Colonic mucosa (tissue), 4 donors: ENCODE results near the gene AFG3L2. TPM values are rescaled to one million over a fixed set of nuclear protein-coding genes. Genes with fewer than 3 reads are reported as not detected.

Source experiments
- DNase-seq: peaks from one replicate; pipeline ENCODE4 v3.0.0-alpha.2; 2020
- H3K27ac ChIP-seq: fragments of 200-600 bp; one replicate; pipeline ENCODE4 v1.8.0; 2021
- H3K27me3 ChIP-seq: fragments of 200-600 bp; one replicate; pipeline ENCODE4 v1.8.0; 2021
- H3K36me3 ChIP-seq: fragments of 200-600 bp; one replicate; pipeline ENCODE4 v1.8.0; 2021
- H3K4me1 ChIP-seq: fragments of 200-600 bp; one replicate; pipeline ENCODE4 v1.8.0; 2021; ENCODE audit warnings: mild to moderate bottlenecking
- H3K4me3 ChIP-seq: fragments of 200-600 bp; one replicate; pipeline ENCODE4 v1.8.0; 2021
- H3K9ac ChIP-seq, 2 donors: one replicate each; pipeline ENCODE4 v1.7.0; 2013; ENCODE audit warnings: control low read depth in 2 of 2, low read depth in 2 of 2, low read length in 2 of 2
- H3K9me3 ChIP-seq: fragments of 200-600 bp; one replicate; pipeline ENCODE4 v1.8.0; 2021
- intact Hi-C: fragments of 100-400 bp; cut with DNase I; formaldehyde crosslinking; loops from one replicate; pipeline ENCODE4 v1.14.1; 2022
- total RNA-seq, 2 donors: library from RNA; stranded (reverse); fragmentation: NEBNext Ultra II Directional in 1 of 2; extraction: Animal tissue kit (Norgen Biotek cat#: 25700) in 1 of 2; gene quantifications; one replicate each; pipeline ENCODE4 v1.2.1, GENCODE V29; 2021
- TF ChIP-seq, protein P1 (sequence below): fragments of 200-600 bp; IDR thresholded peaks from one replicate; pipeline ENCODE4 v1.8.0; 2022; ENCODE audit warnings: antibody characterized with exemption, mild to moderate bottlenecking
- donor health status: healthy.
- donor health status: DM: no; HTN: no; CAD: no.
- donor health status: DM: no; HTN: no; CAD: no.

AFG3L2 gene
- total RNA-seq, 2 donors from 2014 or later, result 94.3 to 112 TPM

DNA sequence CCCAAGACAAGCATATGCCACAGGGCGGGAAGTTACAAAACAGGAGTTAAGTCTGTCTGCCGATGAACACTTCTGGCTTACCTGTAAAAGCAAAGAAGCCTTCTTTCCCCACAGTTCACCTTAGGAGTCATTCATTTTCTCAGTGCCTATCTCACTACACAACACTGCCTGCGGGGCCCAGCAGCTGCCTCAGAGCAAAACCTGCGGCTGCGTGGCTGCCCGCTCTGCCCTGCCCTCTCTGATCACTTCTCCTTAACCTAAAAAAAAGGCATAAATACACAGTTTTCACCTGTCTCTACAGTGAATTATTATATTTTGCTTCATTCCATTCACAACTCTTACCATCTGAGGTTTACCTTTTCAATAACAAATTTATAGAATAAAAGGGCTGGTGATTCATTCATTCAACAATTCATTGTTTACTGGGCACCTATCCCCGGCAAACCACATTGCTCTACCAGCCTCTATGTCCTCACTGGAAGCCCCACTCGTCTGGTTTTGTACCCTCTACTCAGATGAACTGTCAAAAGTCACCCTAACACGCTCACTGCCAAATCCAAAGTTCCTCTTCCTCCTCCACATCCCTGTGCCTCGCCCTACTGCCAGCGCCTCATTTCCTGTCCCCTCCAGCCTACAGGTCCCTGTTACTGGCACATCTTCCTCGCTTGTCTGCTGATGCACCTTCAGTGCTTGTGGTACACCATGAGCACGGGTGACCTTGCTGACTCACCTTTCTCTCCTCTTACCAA is 31.4 kb downstream of the AFG3L2 start:
- Histone ChIP-seq H3K27me3 (no peaks in the 10 kb centered on the region), H3K9ac (no peak overlapping the region), H3K4me1 (no peaks in the 10 kb centered on the region), H3K4me3 (no peak overlapping the region), H3K36me3 (peaks cover 34% of the 10 kb centered on the region), H3K9me3 (no peaks in the 10 kb centered on the region), H3K27ac (no peak overlapping the region)
- no peak for DNase-seq
- intact Hi-C loops, result no loop called here
- TF ChIP-seq, protein P1, sequence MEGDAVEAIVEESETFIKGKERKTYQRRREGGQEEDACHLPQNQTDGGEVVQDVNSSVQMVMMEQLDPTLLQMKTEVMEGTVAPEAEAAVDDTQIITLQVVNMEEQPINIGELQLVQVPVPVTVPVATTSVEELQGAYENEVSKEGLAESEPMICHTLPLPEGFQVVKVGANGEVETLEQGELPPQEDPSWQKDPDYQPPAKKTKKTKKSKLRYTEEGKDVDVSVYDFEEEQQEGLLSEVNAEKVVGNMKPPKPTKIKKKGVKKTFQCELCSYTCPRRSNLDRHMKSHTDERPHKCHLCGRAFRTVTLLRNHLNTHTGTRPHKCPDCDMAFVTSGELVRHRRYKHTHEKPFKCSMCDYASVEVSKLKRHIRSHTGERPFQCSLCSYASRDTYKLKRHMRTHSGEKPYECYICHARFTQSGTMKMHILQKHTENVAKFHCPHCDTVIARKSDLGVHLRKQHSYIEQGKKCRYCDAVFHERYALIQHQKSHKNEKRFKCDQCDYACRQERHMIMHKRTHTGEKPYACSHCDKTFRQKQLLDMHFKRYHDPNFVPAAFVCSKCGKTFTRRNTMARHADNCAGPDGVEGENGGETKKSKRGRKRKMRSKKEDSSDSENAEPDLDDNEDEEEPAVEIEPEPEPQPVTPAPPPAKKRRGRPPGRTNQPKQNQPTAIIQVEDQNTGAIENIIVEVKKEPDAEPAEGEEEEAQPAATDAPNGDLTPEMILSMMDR, result no peak

DNA sequence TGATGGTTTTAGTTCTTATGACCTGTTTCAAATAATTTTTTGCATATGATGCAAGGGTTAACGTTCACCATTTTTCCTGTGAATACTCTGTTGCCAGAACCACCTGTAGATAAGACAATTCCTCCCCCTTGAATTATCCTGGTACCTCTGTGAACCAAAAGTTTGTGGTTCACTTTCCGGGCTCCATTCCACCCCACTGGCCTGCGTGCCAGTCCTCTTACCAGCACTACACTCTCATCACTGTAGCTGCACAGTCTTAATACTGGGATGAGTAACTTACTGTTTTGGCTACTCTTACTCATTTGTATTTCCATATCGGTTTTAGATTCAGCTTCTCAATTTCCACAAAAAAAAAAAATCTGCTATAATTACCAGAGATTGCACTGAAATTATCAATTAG is 34.4 kb downstream of the AFG3L2 start:
- TF ChIP-seq, protein P1, result no peak

DNA sequence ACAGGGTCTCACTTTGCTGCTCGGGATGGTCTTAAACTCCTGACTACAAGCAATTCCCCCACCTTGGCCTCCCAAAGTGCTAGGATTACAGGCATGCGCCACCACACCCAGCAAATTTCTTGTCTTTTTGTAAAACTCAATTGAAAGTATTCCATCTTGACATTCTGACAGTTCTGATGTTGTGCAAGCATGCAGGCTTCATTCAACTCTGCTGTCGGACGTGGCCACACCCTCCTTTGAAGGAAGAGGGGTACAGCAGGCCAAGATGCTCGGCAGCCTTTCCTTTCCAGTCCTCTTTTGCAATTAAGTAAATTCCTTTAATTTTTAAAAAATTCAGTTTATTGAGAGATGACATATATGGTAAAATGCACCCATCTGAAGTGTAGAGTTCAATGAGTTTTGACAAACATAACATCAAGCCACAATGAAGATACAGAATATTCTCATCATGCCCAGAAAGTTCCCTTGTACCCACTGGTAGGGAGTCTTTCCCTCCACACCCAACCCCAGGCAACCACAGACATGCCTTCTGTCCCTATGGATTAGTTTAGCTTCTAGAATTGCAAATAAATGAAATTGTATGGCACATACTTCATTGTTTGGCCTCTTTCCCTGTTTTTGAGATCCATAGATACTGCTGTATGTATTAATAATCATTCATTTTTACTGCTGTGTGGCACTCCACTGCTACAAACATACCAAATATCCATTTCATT is 35.9 kb downstream of the AFG3L2 start:
- H3K27me3 ChIP-seq, result no peaks in the 10 kb centered on the region

More for the DNA sequence above, 34.4 kb downstream of the AFG3L2 start:
- Histone ChIP-seq H3K36me3 (peaks cover 31% of the 10 kb centered on the region), H3K27ac (no peak overlapping the region), H3K9me3 (no peaks in the 10 kb centered on the region), H3K9ac (no peak overlapping the region), H3K4me1 (no peaks in the 10 kb centered on the region), H3K27me3 (no peaks in the 10 kb centered on the region), H3K4me3 (no peak overlapping the region)
- intact Hi-C loops, result no loop called here
- DNase-seq, result no peak

DNA sequence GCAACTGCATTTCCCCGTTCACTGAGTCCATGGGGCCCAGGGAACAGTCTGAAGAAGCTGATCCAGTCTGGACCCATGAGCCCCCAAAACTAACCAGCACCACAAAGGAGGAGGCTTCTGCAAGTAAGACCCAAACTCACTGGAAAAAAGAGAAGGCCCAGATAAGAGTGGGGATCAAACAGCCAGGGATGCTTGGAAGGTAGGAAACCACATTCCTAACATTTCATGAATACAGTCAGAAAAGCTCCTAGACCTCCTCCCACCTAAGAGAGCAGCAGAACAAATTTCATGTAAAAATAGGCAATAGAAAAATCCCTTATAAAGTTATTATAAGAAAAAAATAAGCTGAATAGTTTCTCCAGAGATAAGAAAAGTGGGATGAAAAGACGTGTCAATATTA is 38.6 kb downstream of the AFG3L2 start:
- DNase-seq, result no peak

More for the DNA sequence above, 35.9 kb downstream of the AFG3L2 start:
- no peaks in the 10 kb centered on the region for H3K4me1 ChIP-seq
- no peak overlapping the region for H3K9ac ChIP-seq
- intact Hi-C loops, result no loop called here
- H3K36me3 ChIP-seq, result peaks cover 23% of the 10 kb centered on the region
- H3K4me3 ChIP-seq, result no peak overlapping the region
- TF ChIP-seq, protein P1, result no peak
- DNase-seq, result no peak
- H3K27ac ChIP-seq, result no peak overlapping the region
- no peaks in the 10 kb centered on the region for H3K9me3 ChIP-seq

DNA sequence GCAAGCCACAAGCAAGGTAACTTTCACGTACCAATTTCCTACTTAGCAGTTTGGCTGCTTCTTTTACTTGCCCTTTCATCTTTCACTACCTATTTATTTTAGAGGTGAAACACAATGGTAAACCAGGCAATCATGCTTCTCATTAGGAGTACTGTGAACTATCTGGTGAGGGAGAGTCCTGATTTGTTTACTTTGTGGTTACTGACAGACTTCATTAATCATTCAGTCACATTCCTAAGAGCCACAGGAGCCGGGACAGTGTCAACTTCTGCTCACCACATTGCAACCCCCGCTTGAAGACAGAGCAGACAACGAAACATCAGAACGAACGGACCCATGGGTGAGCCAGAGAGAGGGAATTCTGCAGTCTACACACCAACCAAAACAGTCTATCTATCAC is 40.1 kb downstream of the AFG3L2 start:
- Histone ChIP-seq H3K4me3 (no peak overlapping the region), H3K27me3 (no peaks in the 10 kb centered on the region), H3K9ac (no peak overlapping the region), H3K9me3 (no peaks in the 10 kb centered on the region), H3K36me3 (peaks cover 3% of the 10 kb centered on the region), H3K4me1 (no peaks in the 10 kb centered on the region), H3K27ac (no peak overlapping the region)
- TF ChIP-seq, protein P1, result no peak
- intact Hi-C loops, result no loop called here
- no peak for DNase-seq

More for the DNA sequence above, 38.6 kb downstream of the AFG3L2 start:
- Histone ChIP-seq H3K27me3 (no peaks in the 10 kb centered on the region), H3K9ac (no peak overlapping the region), H3K36me3 (peaks cover 14% of the 10 kb centered on the region), H3K9me3 (no peaks in the 10 kb centered on the region), H3K4me1 (no peaks in the 10 kb centered on the region), H3K4me3 (no peak overlapping the region), H3K27ac (no peak overlapping the region)
- intact Hi-C loops, result no loop called here
- TF ChIP-seq, protein P1, result no peak
